ES-I3 (cell line): ENCODE measurements around the gene ANKFY1.
"Not testable (repeated sequence)": the region's sequence is repeated elsewhere in the genome, so short reads cannot be mapped to it uniquely, and the experiment has no call there.

ENCODE experiments used
- H3K36me3 ChIP-seq: 2 replicates; pipeline ENCODE4 v1.6.1; 2013; ENCODE audit warnings: mild to moderate bottlenecking, low read length, control low read depth, moderate library complexity; ENCODE audit not compliant: insufficient read depth
- H3K4me1 ChIP-seq: 2 replicates; pipeline ENCODE4 v1.6.1; 2013; ENCODE audit warnings: mild to moderate bottlenecking, control low read depth, low read length; ENCODE audit not compliant: insufficient read depth
- H3K9ac ChIP-seq: 2 replicates; pipeline ENCODE4 v1.6.1; 2013; ENCODE audit warnings: low read depth, mild to moderate bottlenecking, low read length, moderate library complexity
- H3K9me3 ChIP-seq: 2 replicates; pipeline ENCODE4 v1.6.1; 2013; ENCODE audit warnings: mild to moderate bottlenecking, low read length, moderate library complexity; ENCODE audit not compliant: control insufficient read depth, insufficient read depth

Gene ANKFY1

GRCh38 chr17:4190791-4191190 is 73.0 kb downstream of the ANKFY1 start:
- not testable (repeated sequence) for H3K9ac ChIP-seq, H3K4me1 ChIP-seq, H3K9me3 ChIP-seq
- H3K36me3 ChIP-seq, result peaks cover 13% of the 10 kb centered on the region

GRCh38 chr17:4189280-4189679 is 74.5 kb downstream of the ANKFY1 start:
- H3K4me1 ChIP-seq, result no peaks in the 10 kb centered on the region
- H3K9ac ChIP-seq, result no peak overlapping the region
- no peaks in the 10 kb centered on the region for H3K9me3 ChIP-seq
- peaks cover 10% of the 10 kb centered on the region for H3K36me3 ChIP-seq

GRCh38 chr17:4188076-4188475 is 75.7 kb downstream of the ANKFY1 start:
- Histone ChIP-seq H3K9ac (no peak overlapping the region), H3K9me3 (no peaks in the 10 kb centered on the region), H3K4me1 (no peaks in the 10 kb centered on the region), H3K36me3 (peaks cover 10% of the 10 kb centered on the region)

GRCh38 chr17:4187076-4187475 is 76.7 kb downstream of the ANKFY1 start:
- H3K36me3 ChIP-seq, result peaks cover 8% of the 10 kb centered on the region
- H3K9ac ChIP-seq, result no peak overlapping the region
- no peaks in the 10 kb centered on the region for H3K4me1 ChIP-seq
- no peaks in the 10 kb centered on the region for H3K9me3 ChIP-seq

- peaks cover 8% of the 10 kb centered on the region for H3K36me3 ChIP-seq
These were observed 77.4 kb downstream of the ANKFY1 start for GRCh38 chr17:4186357-4186881.

GRCh38 chr17:4185656-4186055 is 78.1 kb downstream of the ANKFY1 start:
- H3K4me1 ChIP-seq, result no peaks in the 10 kb centered on the region
- no peak overlapping the region for H3K9ac ChIP-seq
- peaks cover 10% of the 10 kb centered on the region for H3K36me3 ChIP-seq
- no peaks in the 10 kb centered on the region for H3K9me3 ChIP-seq

More at GRCh38 chr17:4186357-4186881, 77.4 kb downstream of the ANKFY1 start:
- Histone ChIP-seq H3K9ac (no peak overlapping the region), H3K4me1 (no peaks in the 10 kb centered on the region), H3K9me3 (no peaks in the 10 kb centered on the region)

- Histone ChIP-seq H3K9ac (no peak overlapping the region), H3K36me3 (peaks cover 10% of the 10 kb centered on the region), H3K9me3 (no peaks in the 10 kb centered on the region), H3K4me1 (no peaks in the 10 kb centered on the region)
These were observed 79.0 kb downstream of the ANKFY1 start for GRCh38 chr17:4184811-4185210.

- no peaks in the 10 kb centered on the region for H3K9me3 ChIP-seq
- no peaks in the 10 kb centered on the region for H3K4me1 ChIP-seq
- no peak overlapping the region for H3K9ac ChIP-seq
- H3K36me3 ChIP-seq, result peaks cover 26% of the 10 kb centered on the region
These were observed 81.7 kb downstream of the ANKFY1 start for GRCh38 chr17:4182043-4182442.

GRCh38 chr17:4180791-4181190 is 83.0 kb downstream of the ANKFY1 start:
- H3K36me3 ChIP-seq, result peaks cover 31% of the 10 kb centered on the region
- no peak overlapping the region for H3K9ac ChIP-seq
- no peaks in the 10 kb centered on the region for H3K9me3 ChIP-seq
- H3K4me1 ChIP-seq, result no peaks in the 10 kb centered on the region

- peaks cover 35% of the 10 kb centered on the region for H3K36me3 ChIP-seq
- no peaks in the 10 kb centered on the region for H3K4me1 ChIP-seq
- H3K9ac ChIP-seq, result no peak overlapping the region
- H3K9me3 ChIP-seq, result no peaks in the 10 kb centered on the region
These were observed 84.7 kb downstream of the ANKFY1 start for GRCh38 chr17:4179071-4179470.

GRCh38 chr17:4178651-4179050 is 85.1 kb downstream of the ANKFY1 start:
- no peak overlapping the region for H3K9ac ChIP-seq
- no peaks in the 10 kb centered on the region for H3K9me3 ChIP-seq
- no peaks in the 10 kb centered on the region for H3K4me1 ChIP-seq
- peaks cover 38% of the 10 kb centered on the region for H3K36me3 ChIP-seq

- Histone ChIP-seq H3K4me1 (no peaks in the 10 kb centered on the region), H3K9ac (no peak overlapping the region), H3K9me3 (no peaks in the 10 kb centered on the region), H3K36me3 (peaks cover 42% of the 10 kb centered on the region)
These were observed 86.0 kb downstream of the ANKFY1 start for GRCh38 chr17:4177806-4178205.

GRCh38 chr17:4176808-4177472 is 86.8 kb downstream of the ANKFY1 start:
- peaks cover 48% of the 10 kb centered on the region for H3K36me3 ChIP-seq

GRCh38 chr17:4175921-4176807 is 87.6 kb downstream of the ANKFY1 start:
- Histone ChIP-seq H3K9ac (no peak overlapping the region), H3K9me3 (no peaks in the 10 kb centered on the region), H3K4me1 (no peaks in the 10 kb centered on the region), H3K36me3 (peaks cover 55% of the 10 kb centered on the region)

More at GRCh38 chr17:4176808-4177472, 86.8 kb downstream of the ANKFY1 start:
- no peak overlapping the region for H3K9ac ChIP-seq
- no peaks in the 10 kb centered on the region for H3K4me1 ChIP-seq
- H3K9me3 ChIP-seq, result no peaks in the 10 kb centered on the region

- Histone ChIP-seq H3K4me1 (no peaks in the 10 kb centered on the region), H3K9me3 (no peaks in the 10 kb centered on the region), H3K9ac (no peak overlapping the region), H3K36me3 (peaks cover 64% of the 10 kb centered on the region)
These were observed 89.2 kb downstream of the ANKFY1 start for GRCh38 chr17:4174556-4174955.
